Measurements from ENCODE around the gene AKT3.

The AKT3 gene

GRCh38 chr1:243482141-243483022 is 367.7 kb downstream of the AKT3 start:
- DNase-seq: no peak

DNA sequence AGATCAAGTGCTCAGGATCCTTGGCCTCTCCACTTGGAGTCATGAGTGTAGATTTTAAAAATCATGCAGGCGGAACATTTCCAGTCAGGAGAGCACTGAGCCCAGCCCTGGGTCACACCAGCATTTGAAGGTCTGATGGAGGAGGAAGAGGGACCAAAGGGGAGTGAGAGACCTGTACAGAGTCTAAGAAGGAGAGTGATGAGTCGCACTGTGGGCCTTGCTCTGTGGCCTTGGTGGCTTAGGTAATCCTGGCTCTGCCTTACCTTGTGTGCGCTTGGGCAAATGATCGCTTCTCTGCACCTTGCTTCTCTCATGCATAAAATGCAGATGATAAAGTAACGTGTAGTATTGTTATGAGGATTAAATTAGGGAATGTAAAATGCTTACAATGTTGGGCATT is 368.9 kb downstream of the AKT3 start:
- DNase-seq: no peak

GRCh38 chr1:243477731-243478290 is 372.2 kb downstream of the AKT3 start:
- DNase-seq: peak; percentile 94 to 96 (median 95)

DNA sequence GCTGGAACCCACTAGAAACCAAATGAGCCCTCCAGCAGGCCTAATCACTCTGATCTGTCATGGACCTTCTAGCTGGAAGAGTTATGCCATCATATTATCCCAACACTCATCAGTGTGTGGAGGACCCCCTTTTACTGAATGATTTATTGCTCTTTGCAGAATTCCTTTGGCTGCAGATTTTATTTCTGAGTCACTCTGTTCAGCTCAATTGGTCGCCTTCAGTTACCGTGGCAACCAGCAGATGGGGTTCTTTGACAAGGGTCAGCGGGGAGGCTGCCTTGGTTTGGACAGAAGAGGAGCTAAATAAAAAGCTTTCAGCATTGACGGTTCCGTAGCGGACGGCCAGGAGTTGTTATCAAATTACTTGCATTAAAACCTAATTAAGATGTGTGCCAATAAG is 374.1 kb downstream of the AKT3 start:
- DNase-seq: peak in 1 of 3 donors; percentile 22

GRCh38 chr1:243474906-243475305 is 375.1 kb downstream of the AKT3 start:
- DNase-seq: no peak

GRCh38 chr1:243474136-243474881 is 375.7 kb downstream of the AKT3 start:
- no peak for DNase-seq

DNA sequence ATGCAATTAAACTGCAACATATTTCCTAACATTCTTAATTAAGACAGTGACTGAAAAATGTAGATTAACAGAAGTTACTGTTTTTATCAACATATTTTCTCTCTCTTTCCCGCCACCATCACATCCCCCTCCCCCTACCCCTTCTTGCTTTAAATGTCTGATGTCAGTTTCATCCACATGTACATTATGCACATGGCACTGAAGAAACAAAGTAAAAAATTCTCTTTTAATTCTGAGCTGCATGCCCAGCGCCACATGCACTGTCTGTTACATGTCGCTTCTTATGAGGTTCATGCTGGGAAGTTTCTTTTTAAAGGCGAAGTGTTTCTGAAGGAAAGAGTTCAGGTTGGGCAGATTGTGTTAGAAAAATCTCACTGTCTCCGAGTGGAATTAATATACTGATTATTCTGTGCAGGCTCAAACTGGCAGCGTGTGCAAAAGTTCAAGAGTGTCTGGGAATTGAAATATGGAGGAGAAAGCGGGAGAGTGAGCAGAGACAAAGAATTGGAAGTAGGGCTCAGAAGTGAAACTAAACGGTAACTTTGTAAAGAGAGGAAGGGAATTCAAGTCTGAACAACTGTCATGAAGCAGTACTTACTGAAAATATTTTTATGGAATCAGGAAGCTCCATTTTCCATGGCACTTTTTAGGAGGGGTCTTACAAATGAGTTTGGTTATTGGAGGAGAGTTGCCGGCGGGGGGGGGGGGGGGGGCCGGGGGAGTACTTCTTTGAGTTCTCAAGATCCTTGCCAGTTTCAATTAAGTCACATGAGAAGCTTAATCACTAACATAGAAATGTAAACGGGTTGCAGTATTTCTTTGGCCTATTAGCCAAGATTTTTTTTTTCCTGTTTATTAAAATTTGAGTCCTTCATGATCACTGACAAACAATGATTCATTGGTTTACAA is 376.6 kb downstream of the AKT3 start:
- DNase-seq: peak in 2 of 3 donors; percentile 46 to 76

DNA sequence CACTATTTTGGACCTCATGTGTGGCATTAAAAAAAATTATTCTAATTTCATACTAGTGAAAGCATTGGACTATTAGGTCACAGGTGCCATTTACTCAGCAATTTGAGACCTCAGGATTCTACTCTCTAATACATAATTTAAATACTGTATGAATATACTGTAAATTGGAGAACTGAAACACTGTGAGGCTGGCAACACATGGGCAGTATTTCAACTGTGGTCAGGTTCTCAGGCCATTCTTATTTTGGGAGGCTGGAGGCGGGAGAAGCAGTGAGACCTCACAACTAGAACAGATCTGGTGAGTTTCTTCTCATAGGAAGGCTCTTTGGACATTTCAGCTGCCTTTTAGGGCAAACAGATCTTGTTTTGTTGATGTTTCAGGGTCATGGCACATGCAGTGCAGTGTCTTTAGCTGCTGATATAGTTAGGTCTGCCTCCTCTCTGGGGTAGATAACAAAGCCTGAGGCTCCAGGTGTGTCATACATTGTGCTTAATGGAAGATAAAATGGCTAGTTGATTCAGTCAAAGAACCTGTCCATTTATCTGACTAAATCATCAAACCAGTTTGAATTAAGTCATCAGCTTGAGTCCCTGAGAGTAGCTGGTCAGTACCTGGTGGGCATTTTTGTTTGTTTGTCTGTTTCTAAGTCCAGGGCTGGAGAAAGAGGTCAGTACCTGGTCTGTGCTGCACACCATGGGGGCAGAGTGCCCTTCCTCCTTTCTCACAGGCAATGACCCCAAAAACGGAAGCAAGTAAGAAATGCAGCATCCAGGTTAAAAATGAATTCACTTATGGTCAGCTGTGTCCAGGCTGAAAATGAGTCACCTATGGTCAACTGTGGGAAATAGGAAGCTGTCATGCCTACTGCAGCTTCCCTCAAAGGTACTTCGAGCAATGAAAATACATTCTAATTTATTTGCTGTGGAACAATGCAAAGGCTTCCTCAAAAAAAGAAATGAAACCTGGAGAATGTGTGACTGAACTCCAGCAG is 378.0 kb downstream of the AKT3 start:
- DNase-seq: peak; percentile 50 to 71 (median 65)

DNA sequence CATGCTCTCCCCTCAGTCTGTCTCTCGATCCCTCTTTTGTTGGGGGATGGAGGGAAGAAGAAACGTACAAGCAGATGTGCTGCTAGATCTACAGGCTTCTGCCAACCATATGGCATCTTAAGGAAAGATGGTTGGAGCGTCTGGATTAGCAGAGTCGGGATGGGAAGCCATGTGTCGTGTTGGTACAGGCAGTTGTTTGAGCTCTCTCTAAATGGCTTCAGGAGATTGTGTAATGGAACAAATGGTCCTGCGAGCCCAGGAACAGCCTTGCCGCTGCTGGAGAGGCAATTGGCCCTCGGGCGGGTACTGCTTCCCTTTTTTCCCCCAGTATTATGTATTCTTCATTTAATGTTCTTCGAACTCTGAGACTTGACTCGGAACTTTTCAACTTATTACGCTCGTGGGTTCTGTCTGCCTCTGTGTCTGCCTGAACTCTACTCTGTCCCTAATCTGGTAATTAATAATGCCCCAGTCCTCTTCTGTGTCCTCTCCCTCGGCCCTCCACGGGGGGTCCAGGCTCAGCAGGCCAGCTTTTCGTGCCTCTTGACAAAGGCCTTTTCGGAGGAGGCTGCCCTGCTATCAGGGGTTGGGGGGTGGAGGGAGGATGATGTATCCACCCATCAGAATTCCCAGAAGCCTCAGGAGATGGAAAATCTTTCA is 378.9 kb downstream of the AKT3 start:
- peak; percentile 47 to 56 (median 55) for DNase-seq

DNA sequence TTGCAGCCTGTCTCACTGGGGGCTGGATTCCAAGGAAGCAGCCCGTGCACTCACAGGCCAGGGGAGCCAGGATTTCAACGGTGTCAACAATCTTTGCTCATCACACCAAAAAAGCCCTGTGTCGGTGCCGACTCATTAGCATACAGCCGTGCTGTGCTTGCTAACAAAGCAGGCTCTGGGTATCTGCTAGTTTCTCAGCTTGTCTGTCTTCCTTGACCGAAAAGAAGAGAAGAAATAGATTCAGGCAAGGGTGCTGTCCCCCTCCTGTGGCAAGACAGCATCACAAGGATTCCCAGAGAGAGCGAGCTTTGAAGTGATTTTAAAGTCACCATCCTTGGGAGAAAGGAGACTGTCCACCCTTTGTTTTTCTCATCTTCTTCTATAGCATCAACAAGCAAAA is 379.5 kb downstream of the AKT3 start:
- no peak for DNase-seq

DNA sequence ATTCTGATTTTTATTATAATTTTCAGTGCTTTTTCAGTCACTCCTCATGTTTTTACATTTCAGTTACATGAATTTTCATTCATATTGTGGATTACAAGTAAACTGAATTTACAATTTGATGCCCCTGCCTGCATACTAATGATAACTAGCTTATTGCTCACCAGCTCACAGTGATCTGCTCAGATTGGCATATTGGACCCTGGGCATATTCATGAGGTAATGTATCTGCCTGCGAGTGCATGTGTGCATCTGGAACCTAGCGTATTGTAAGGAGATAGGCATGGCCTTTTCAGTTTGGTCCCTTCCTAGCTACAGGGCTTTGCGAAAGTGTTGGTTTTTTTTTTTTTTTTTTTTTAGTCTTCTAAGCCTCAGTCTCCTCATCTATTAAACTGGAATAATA is 380.5 kb downstream of the AKT3 start:
- no peak for DNase-seq

GRCh38 chr1:243465738-243466137 is 384.3 kb downstream of the AKT3 start:
- DNase-seq: no peak

DNA sequence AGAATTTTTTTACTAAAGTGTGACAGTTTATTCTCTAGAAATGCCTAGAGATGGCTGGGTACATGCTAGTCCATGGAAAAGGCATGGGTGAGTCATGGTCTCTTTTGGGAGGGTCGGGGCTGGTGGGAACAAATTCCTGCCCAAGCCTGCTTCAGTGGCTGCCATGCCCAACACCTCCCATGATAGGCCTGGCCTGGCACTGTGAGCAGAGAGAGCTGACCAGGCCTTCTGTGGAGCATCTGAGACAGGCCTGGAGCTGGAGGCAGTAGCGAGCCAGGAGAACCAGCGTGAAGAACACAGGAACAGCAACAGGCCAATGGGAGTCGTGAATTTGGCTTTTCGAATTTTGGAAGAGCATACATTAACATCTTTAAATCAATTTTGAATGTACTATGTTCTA is 385.0 kb downstream of the AKT3 start:
- no peak for DNase-seq

DNA sequence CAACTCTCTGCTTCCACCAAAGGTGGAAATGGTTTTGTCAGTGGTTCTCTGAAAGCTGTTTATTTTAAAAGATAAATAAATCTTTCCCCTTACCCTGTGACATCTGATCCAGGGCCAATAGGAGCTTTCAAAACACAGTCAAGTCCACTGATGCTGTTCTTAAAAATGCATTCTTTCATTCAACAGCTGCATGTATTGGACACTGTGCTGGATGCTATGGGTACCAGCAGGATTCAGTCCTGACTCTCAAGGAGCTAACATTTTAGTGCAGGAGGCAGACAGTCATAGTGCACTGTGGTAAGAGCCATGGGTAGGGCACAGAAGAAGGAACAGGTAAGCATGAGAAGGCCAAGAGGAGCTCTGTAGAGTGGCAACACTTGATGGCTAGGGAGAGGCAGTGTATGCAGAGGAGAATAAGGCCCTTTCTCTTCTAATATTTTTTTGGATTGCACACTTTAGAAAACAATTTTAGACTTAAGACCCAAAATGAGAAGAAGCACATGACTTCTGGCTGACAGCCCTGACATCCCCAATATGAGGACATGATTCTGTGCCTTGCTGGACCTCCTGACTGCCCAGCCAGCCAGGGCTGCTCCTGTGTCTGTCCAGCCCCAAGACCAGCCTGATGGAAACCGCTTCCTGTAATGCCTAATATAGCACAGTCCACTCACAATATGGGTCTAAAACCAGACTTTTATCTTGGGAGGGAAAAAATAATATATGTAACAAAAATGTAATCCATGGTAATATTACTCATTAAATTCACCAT is 386.9 kb downstream of the AKT3 start:
- DNase-seq: no peak

DNA sequence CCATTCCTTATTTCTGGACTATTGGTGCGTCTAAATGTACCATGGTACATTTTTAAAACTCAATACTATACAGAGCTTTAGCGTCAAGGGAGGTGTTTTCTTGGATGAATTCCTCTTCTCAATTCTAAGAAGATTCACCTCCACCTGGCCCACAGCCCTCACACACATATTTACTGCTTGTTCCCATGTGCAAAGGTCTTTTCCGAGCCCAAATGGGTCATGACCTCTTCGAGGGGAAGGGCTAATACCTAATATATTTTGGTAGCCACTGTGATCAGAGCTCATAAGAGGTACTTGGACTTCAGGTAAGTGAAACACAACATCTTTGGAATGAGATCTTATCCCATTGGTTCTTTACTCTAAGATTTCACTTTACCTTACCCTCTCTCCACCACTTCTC is 388.3 kb downstream of the AKT3 start:
- no peak for DNase-seq

DNA sequence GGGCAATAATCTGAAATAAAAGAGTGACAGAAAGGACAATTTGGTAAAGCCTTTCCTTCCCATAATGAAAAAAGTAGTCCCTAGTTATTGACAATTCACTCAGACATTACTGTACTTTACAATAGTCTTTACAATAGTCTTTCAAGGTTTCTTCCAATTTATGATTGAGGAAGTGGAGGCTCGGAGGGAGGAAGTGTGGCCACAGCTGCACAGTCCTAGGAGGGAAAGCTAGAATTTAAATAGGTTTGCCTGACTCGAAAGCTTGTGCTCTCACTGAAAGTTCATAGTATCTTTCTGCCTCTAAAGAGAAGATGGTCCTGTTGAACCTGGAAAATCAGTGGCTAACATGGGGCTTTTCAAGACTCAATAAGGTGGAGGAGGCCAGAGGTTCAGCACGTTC is 391.0 kb downstream of the AKT3 start:
- peak; percentile 54 to 60 (median 57) for DNase-seq

DNA sequence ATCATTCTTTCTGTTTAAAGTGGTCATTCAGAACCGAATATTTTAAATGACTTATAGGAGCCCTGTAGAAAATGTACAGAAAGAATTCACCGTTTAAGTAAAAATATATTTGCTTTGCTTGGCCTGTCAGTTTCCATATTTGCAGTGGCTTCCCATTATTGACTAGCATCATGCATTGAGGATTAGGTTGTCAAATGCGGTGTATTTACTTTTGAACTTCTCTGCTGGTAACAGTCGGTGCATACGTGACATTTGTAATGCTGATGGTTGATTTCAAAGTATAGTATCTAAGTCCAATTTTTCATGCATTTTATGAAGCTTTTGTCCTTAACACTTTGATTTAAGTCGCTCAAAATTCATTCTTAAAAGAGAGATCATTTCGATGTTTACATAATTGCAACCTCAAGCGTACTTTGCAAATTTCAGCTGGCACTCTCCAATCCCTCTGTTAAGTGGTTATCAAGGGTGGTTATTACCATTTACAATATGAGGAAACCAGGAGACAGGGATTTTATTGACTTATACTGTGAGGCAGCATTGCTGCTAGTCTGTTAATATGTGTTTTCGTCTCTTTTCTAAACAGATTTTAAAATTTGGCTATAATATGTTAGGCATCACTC is 392.6 kb downstream of the AKT3 start:
- DNase-seq: no peak

DNA sequence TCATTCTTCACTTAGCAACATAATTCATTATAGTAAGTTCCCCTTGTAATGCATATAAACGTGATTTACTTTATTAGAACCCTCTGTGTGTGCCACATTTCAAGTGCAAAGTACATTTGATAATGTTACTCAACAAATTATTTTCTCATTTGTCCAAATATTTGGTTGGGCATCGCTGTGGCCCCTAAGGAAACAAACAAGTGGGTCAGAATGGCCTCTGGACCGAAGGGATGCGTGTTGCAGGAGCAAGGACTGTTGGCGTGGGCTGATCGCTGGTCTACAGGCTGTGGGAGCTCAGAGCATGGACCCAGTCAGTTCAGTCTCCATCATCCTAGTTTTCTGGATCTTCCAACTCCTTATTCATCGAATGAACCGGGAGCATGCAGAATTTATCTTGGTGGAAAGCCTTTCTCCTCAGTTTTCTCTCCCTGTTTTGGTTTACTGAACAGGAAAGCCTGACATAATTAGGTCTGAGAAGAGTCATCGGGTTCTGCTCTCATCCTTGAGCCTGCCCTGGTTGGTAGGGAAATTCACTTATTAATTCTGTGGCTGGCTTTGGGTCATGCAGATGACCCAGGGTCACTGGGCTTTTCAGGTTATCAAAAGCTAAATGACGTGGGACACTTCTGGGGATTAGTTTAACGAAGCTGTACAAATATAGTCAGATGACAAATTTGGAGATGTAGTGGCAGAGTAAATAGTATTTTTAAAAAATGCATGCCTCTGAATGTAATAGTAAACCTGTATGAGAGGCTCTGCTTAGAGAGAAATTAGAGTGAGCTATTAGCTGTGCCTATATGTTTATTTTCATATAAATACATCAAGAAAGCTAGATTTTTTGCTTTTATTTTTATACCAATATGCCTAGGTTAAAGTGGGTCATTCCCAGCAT is 394.0 kb downstream of the AKT3 start:
- DNase-seq: no peak

Measured in suppressor macrophage treated with lipopolysaccharide for 1 hour (primary cell).